ENCODE data around the gene TBC1D9B. TPM values are rescaled to one million over a fixed set of nuclear protein-coding genes. Genes with fewer than 3 reads are reported as not detected.

TBC1D9B gene

DNA sequence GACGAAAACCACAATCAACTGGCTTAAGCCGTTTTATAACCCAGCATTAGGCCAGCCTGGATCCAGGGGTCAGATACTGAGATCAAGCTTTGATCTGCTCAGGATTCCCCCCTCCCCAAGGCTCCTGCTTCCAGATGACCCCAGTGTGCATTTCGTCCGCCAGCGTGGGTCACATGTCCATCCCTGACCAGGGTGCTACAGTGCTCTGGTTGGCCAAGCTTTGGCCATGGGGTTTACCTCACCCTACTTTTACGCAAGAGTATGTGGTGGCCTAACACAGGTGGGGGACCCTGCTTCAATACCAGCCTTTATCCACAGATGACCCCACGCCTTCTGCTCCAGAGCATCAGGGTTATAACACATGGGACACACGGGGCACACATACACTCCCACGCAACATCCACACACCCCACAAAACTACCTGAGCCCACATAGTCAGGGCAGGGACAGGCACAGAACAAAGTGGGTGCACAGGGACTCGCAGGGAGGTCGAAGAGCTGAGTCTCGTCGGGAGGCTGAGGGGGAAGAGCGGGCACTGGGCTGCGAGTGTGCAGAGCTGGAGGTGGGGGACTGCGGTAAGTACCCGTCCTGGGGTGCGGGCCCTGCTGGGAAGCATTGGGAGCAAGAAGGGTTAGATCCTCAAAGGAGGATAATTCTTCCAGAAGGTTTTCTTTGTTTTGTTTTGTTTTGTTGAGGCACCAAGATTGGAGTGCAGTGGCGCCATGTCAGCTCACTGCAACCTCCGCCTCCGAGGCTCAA, 92.0 kb downstream of the TBC1D9B start:
- Histone ChIP-seq H3K36me3 (ENCODE audit: control insufficient read depth, insufficient read depth, low read length) (no peaks in the 10 kb centered on the region), H3K4ac (ENCODE audit: low read depth, low read length) (no peak overlapping the region), H3K9ac (ENCODE audit: low read length) (no peak overlapping the region), H2BK120ac (ENCODE audit: low read depth, low read length) (no peak overlapping the region), H2AK5ac (ENCODE audit: low read length) (no peak overlapping the region), H3K79me2 (ENCODE audit: control insufficient read depth, insufficient read depth, low read length) (no peaks in the 10 kb centered on the region), H4K8ac (ENCODE audit: low read depth, low read length) (no peak overlapping the region), H3K27ac (ENCODE audit: low read depth, low read length) (no peak overlapping the region), H3K18ac (ENCODE audit: low read length) (no peak overlapping the region), H3K79me1 (ENCODE audit: low read length) (no peaks in the 10 kb centered on the region), H3K27me3 (ENCODE audit: insufficient read depth, low read length, poor library complexity) (no peaks in the 10 kb centered on the region), H2BK5ac (ENCODE audit: low read length) (no peak overlapping the region), H3K56ac (ENCODE audit: low read length) (no peak overlapping the region), H3K4me1 (ENCODE audit: control insufficient read depth, low read depth, low read length) (peaks cover 7% of the 10 kb centered on the region), H3K23ac (ENCODE audit: low read length) (no peak overlapping the region), H3K4me3 (ENCODE audit: low read length) (no peak overlapping the region), H4K5ac (ENCODE audit: low read length) (no peak overlapping the region), H2BK15ac (replicated peaks; ENCODE audit: low read depth) (no peak overlapping the region), H3K4me2 (ENCODE audit: low read length) (no peak overlapping the region)
- DNase-seq = no peak
- WGBS (ENCODE audit: extremely low coverage, insufficient coverage, low lambda C conversion rate) = no CpG with 5 or more reads among the region's 21 CpGs

DNA sequence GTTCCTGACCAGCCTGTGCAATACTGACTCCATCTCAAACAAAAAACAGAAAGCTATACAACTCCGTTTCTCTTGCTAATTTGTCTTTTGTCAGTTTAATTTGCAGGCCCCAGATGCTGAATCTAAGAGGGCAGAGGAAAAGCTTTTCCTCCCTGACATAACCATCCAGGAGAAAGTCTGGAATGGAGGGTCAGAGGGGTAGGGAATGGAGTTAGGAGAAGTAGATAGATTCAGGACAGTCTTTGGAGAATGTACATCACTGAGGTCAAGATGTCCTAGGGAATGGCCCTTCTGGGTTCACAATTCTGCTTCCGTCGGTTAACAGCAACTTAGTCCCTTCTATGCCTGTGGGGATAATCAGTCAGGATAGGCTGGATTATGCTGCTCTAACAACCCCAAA, 93.6 kb downstream of the TBC1D9B start:
- Histone ChIP-seq H3K79me1 (ENCODE audit: low read length) (no peaks in the 10 kb centered on the region), H2AK5ac (ENCODE audit: low read length) (no peak overlapping the region), H2BK5ac (ENCODE audit: low read length) (no peak overlapping the region), H3K4me2 (ENCODE audit: low read length) (no peak overlapping the region), H3K27me3 (ENCODE audit: insufficient read depth, low read length, poor library complexity) (no peaks in the 10 kb centered on the region), H2BK120ac (ENCODE audit: low read depth, low read length) (no peak overlapping the region), H3K18ac (ENCODE audit: low read length) (no peak overlapping the region), H3K4ac (ENCODE audit: low read depth, low read length) (no peak overlapping the region), H3K4me3 (ENCODE audit: low read length) (no peak overlapping the region), H3K27ac (ENCODE audit: low read depth, low read length) (no peak overlapping the region), H2BK15ac (replicated peaks; ENCODE audit: low read depth) (no peak overlapping the region), H3K56ac (ENCODE audit: low read length) (no peak overlapping the region), H3K36me3 (ENCODE audit: control insufficient read depth, insufficient read depth, low read length) (no peaks in the 10 kb centered on the region), H4K8ac (ENCODE audit: low read depth, low read length) (no peak overlapping the region), H3K9ac (ENCODE audit: low read length) (no peak overlapping the region), H3K79me2 (ENCODE audit: control insufficient read depth, insufficient read depth, low read length) (no peaks in the 10 kb centered on the region), H4K5ac (ENCODE audit: low read length) (no peak overlapping the region), H3K4me1 (ENCODE audit: control insufficient read depth, low read depth, low read length) (no peaks in the 10 kb centered on the region), H3K23ac (ENCODE audit: low read length) (no peak overlapping the region)
- WGBS (ENCODE audit: extremely low coverage, insufficient coverage, low lambda C conversion rate) = no CpG with 5 or more reads among the region's 3 CpGs
- no peak for DNase-seq

DNA sequence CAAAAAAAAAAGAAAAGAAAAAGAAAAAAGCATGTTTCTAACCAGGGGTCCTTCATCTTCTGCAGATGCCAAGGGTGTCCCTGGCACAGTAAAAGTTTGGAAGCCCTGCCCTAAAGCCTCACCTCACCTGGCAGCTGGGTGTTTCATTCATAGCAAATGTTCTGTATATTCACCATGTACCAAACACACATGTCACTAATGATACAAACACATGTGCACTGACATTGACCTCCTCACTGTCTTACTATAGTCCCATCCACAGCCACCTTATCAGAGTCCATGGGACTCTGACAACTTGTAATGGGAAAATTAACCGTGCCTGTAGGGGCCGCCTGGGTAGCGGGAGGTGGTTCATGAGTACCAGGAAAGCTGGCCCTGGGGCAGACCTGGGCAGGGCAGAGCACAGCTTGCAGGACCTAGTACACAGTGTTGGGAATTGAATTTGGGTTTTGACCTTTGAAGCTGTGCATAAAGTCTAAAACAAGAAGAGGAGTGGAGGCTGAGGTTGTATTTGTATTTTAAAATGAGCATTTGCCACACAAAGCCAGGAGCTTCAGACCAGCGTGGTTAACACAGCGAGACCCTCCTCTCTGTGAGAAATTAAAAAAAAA, 94.6 kb downstream of the TBC1D9B start:
- Histone ChIP-seq H2BK15ac (replicated peaks; ENCODE audit: low read depth) (no peak overlapping the region), H3K79me2 (ENCODE audit: control insufficient read depth, insufficient read depth, low read length) (no peaks in the 10 kb centered on the region), H3K4me1 (ENCODE audit: control insufficient read depth, low read depth, low read length) (no peaks in the 10 kb centered on the region), H3K27ac (ENCODE audit: low read depth, low read length) (no peak overlapping the region), H3K23ac (ENCODE audit: low read length) (no peak overlapping the region), H3K4me2 (ENCODE audit: low read length) (no peak overlapping the region), H3K4ac (ENCODE audit: low read depth, low read length) (no peak overlapping the region), H2AK5ac (ENCODE audit: low read length) (no peak overlapping the region), H2BK5ac (ENCODE audit: low read length) (no peak overlapping the region), H3K79me1 (ENCODE audit: low read length) (no peaks in the 10 kb centered on the region), H4K5ac (ENCODE audit: low read length) (no peak overlapping the region), H3K27me3 (ENCODE audit: insufficient read depth, low read length, poor library complexity) (no peaks in the 10 kb centered on the region), H3K9ac (ENCODE audit: low read length) (no peak overlapping the region), H3K4me3 (ENCODE audit: low read length) (no peak overlapping the region), H2BK120ac (ENCODE audit: low read depth, low read length) (no peak overlapping the region), H3K56ac (ENCODE audit: low read length) (no peak overlapping the region), H3K18ac (ENCODE audit: low read length) (no peak overlapping the region), H3K36me3 (ENCODE audit: control insufficient read depth, insufficient read depth, low read length) (no peaks in the 10 kb centered on the region), H4K8ac (ENCODE audit: low read depth, low read length) (no peak overlapping the region)
- no CpG with 5 or more reads among the region's 5 CpGs for WGBS (ENCODE audit: extremely low coverage, insufficient coverage, low lambda C conversion rate)
- DNase-seq = no peak

DNA sequence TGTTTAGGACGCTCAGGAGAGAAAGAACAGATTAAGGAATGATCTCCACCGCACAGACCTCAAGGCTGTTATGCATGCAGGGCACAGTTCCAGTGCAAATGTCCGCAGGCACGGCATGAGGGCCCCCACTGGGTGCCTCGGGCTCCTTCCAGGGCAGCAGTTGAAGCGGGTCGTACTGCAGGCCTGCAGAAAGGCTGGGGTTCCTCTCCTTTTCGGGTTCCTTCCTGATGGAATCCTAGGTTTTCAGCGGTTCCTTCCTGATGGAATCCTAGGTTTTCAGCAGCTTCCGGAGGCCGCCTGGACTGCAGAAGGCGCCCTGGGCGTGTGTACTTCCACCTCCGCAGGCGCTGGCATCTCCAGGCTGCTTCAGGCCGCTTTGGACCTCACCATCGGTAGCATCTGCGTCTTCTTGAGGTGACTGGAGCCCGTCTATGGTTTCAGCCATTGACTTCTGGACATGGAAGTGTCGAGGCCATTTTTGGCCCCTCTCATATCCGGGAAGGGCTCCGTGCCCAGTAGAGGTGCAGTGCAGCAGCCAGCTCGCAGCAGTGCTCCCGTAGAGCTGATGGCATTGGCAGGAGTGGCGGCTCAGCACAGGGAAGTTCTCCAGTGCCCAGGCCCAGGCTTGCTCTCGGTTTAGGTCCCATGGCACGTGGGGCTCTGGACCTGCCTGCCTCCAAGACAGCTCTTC, 95.4 kb downstream of the TBC1D9B start:
- no peak for DNase-seq
- Histone ChIP-seq H3K79me2 (ENCODE audit: control insufficient read depth, insufficient read depth, low read length) (no peaks in the 10 kb centered on the region), H3K4ac (ENCODE audit: low read depth, low read length) (no peak overlapping the region), H2BK5ac (ENCODE audit: low read length) (no peak overlapping the region), H3K56ac (ENCODE audit: low read length) (no peak overlapping the region), H3K4me1 (ENCODE audit: control insufficient read depth, low read depth, low read length) (no peaks in the 10 kb centered on the region), H3K23ac (ENCODE audit: low read length) (no peak overlapping the region), H3K9ac (ENCODE audit: low read length) (no peak overlapping the region), H2BK15ac (replicated peaks; ENCODE audit: low read depth) (no peak overlapping the region), H2AK5ac (ENCODE audit: low read length) (no peak overlapping the region), H4K8ac (ENCODE audit: low read depth, low read length) (no peak overlapping the region), H3K27ac (ENCODE audit: low read depth, low read length) (no peak overlapping the region), H3K27me3 (ENCODE audit: insufficient read depth, low read length, poor library complexity) (no peaks in the 10 kb centered on the region), H3K4me2 (ENCODE audit: low read length) (no peak overlapping the region), H2BK120ac (ENCODE audit: low read depth, low read length) (no peak overlapping the region), H3K18ac (ENCODE audit: low read length) (no peak overlapping the region), H3K79me1 (ENCODE audit: low read length) (no peaks in the 10 kb centered on the region), H4K5ac (ENCODE audit: low read length) (no peak overlapping the region), H3K36me3 (ENCODE audit: control insufficient read depth, insufficient read depth, low read length) (no peaks in the 10 kb centered on the region), H3K4me3 (ENCODE audit: low read length) (no peak overlapping the region)
- no CpG with 5 or more reads among the region's 27 CpGs for WGBS (ENCODE audit: extremely low coverage, insufficient coverage, low lambda C conversion rate)

Small RNA genes lying within 50 kb of the gene (small RNA-seq; reads per million reads assigned to genes)
- not detected for gene RF00019 (ENCODE audit: insufficient read depth)
